GM18511 (cell line): ENCODE results near the gene RNH1.

Experiments used
- ATAC-seq: cut with Tn5 transposase; IDR thresholded peaks from one replicate; pipeline ENCODE4 v1.9.1; 2021; ENCODE audit warnings: mild to moderate bottlenecking, moderate library complexity; ENCODE audit not compliant: unreplicated experiment

Gene RNH1

GRCh38 chr11:459511-460220 is 47.4 kb downstream of the RNH1 start:
- ATAC-seq: no peak

- ATAC-seq: no peak
Measured at GRCh38 chr11:457111-457760, 49.8 kb downstream of the RNH1 start.

DNA sequence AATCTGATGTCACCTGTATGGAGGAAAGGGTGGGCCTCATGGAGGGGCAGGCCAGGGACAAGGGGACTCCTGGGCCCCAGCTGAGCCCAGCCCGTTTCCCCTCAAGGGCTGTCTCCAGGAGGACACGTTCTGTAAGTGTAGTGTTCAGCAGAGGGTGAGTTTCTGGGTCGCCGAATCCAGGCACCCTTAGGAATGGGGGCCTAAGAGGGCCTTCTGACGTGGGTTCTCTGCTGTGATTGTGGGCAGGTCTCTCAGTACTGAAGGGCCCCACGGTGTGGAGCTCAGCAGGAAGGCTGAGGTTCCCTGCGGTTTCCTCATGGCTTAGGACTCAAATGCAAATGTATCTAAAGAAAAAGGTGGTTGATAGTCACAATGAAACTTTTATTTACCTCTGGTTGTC is 50.5 kb downstream of the RNH1 start:
- ATAC-seq: no peak

DNA sequence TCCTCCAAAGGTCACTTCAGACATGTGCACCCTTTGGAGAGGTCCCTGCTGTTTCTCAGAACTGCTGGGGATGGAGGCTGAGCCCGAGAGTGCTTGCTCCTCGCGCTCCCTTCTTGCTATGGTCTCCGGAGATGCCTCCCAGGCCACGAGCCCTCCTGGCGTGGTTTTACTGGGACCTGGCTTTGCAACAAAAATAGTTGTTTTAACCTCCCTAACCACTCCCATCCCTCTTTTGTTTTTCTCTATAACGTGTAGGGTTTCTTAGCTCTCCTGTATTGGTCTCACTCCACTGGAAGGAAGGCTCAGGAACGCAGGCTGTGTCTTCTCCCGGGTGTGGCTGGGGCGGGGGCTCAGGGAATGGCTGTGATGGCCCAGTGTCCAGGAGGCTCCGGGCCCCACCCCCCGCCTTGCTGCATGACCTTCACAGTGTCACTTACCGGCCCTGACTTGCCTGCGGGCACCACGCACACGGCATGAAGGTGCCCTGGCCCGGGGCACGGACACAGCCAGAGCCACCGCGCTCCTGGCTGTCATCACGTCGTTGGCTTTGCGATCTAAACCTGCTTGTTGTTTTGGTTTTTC is 51.4 kb downstream of the RNH1 start:
- no peak for ATAC-seq

DNA sequence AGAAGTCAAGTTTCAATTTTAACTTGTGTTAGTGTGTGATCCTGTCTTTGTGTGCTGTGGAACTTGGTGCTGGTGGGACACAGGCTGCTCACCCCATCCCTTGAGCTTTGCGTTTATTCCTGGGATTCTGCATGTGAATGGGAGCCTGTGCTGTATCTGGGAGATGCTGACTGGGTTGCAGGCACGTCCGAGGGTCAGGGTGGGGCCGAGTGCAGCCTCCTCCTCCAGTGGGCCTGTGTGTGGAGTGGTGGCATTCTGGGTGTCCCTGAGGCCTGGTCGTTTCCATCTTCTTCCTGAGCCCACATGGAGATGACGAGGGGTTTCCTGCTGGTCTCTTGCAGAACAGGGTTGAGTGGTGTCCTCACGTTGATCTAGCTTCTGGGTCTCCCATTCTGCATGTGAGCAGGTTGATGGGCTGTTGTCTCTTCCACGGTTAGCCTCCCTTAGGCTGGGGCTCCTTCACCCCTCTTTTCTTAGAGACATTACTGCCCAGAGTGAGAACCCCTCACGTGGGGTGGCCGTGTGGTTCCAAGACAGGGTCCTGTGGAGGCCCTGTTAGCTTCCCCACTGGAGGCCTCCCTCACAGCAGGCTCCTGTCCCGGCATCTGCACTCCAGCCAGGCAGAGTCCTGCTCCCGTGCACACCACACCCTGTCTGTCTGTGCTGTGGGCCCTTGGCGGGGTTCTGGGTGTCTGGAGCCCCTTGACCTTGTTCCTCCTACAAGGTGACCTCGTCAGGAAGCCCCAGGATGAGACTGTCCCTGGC is 52.1 kb downstream of the RNH1 start:
- no peak for ATAC-seq

- no peak for ATAC-seq
Measured at GRCh38 chr11:454043-454442, 53.0 kb downstream of the RNH1 start.

GRCh38 chr11:453564-453963 is 53.5 kb downstream of the RNH1 start:
- no peak for ATAC-seq

DNA sequence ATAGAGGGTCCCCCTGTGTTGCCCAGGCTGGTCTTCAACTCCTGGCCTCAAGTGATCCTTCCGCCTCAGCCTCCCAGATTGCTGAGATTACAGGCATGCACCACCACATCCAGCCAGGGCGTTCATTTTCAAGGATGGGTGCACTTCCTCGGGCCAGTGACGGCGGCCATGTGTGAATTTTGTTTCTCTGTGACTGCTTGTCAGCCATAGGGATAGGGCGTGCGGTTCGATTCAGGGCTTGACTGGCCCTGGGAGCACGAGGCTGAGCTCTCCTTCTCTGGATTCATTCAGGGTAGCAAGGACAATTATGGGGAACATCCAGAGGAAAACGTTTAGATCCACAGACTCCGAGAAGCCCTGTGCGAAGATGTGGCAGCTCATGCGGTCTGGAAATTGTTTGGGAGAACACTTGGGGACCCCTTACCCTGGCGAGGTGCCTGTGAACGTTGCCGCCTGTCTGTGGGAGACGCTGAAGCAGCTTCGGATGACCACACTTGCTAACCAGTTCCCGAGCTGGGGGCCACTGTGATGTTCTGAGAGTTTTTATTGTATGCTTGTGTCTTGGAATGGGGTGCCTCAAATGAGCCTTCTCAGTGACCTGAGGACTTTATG is 54.0 kb downstream of the RNH1 start:
- ATAC-seq: no peak

- ATAC-seq: no peak
Measured at GRCh38 chr11:452203-452744, 54.8 kb downstream of the RNH1 start.

DNA sequence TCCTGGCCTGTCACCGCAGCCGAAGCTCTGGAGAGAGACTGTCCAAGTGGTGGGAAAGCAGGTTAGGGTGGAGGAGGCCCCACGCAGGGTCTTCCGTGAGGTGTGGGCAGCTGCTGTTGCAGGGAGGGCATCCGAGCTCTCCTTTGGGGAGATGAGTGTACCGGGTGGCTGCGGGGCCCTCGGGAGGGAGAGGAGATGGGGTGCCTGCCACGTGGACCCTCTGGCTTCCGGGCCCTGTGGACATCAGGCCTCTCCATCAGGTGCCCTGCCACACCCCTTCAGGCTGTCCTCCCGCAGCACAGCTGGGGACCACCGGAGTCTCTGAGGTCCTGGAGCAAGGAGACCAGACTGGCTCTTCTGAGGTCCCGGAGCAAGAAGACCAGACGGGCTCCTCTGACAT is 55.3 kb downstream of the RNH1 start:
- no peak for ATAC-seq

GRCh38 chr11:450809-451451 is 56.1 kb downstream of the RNH1 start:
- ATAC-seq: peak; percentile 3

GRCh38 chr11:449889-450808 is 56.9 kb downstream of the RNH1 start, which contains the start of gene PTDSS2:
Gene PTDSS2 (plus strand): TSS chr11:450279. CDS start chr11:450456, 177 bp downstream.
- peak; percentile 84 for ATAC-seq

DNA sequence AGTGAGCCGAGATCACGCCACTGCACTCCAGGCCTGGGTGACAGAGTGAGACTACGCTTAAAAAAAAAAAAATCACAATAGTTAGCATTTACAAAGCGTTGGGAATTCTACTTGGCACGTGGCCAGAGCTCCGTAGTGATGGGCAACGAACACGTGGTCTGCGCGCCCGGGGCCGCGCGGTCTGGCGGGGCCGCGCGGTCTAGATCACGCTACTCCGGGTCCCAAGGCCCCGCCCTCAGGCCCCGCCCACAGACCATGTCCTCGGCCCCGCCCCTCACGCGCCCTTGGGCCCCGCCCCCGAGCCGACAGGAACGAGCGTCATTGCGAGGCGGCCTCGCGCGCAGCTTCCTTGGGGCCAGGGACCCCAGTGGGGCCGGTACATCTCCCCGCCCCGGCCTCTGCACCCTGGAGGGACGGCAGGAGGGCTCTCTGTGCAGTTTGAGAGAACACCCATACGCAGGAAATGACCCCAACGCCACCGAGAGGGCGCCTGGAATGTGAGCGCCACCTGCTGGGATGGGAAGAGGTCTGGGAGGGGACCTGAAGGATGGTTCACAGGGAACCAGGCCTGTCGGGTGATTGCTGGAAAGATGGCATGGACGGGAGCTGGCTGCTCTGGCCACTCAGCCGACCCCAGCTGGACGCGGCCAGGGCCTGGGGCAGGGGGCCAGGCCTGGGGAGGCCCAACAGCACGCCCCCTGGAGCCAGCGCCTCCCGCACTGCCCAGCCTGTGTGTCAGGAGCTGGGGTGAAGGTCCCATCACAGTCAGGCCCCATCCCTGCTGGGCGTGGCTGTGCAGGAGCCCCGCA is 58.9 kb downstream of the RNH1 start:
- peak; percentile 54 for ATAC-seq

DNA sequence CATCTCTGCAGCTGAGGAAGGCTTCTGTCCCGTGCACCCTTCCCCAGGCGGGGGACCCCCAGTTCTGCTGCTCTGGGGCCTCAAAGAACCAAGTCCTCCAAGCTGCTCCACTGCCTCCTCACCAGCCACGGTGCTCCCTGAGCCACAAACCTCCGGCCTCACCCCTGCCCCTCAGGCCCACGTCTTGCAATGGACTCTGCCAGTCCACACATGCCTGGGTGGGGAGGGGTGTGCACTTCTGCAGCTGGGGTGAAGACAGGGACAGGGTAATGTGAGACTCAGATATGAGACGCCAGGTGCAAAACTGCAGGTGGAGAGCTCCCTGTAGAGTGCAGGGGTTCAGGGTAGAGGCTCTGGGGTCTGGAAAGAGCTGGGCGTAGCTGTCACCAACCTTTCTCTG is 60.2 kb downstream of the RNH1 start:
- ATAC-seq: no peak

DNA sequence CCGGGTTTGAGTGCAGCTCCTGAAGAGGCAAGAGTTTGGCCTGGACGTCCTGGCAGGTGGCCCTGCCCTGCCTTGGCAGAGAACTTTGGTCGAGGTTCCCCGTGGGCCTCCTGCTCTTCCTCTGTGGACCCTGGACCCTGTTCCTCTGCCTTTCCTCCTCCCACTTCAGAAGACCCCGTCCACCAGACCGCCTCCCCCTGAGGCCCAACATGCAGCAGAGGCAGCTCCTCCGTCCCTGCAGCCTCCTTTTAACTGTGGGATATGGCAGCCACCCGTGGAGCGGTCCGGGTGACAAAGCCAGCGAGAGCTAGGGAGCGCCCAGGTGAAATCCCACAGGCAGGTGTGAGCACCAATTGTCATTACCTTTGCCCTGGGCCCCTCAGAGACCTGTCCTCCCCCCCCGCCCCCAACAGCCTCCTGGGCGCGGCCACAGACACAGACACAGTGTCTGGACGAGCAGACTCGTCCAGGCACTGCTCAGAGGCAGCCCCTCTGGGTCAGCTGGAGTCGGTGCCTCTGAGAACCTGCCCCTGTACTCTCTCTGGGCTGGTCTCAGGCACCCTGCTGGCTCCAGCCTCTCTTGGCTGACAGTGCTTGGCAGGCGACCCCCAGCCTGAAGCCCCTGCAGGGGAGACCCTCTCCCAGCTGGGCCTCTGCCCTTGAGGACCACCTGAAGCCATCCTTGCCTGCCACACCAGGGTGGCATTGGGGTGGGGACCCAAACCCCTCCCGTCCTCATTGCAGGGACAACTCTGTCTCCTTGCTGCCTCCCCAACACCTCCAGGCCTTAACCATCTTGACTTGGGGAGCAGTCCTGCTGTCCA is 61.1 kb downstream of the RNH1 start:
- no peak for ATAC-seq
